Endothelial cell of umbilical vein (primary cell): ENCODE results near the gene IFNB1. TPM values are rescaled to one million over a fixed set of nuclear protein-coding genes. Genes with fewer than 3 reads are reported as not detected.

ENCODE experiments used
- BruUV-seq: library from RNA; stranded (reverse); fragments of 400-500 nt; replicated peaks from 2 replicates; lab custom pipeline; 2021; lab: Mats Ljungman, UMichigan
- CTCF ChIA-PET: fragments of 300-600, 350-600 bp; sonication (Branson Sonifier 250); formaldehyde crosslinking; loops from one replicate; lab custom pipeline; 2021; ENCODE audit warnings: antibody characterized with exemption, inconsistent platforms; lab: Charles Lee
- POLR2A ChIA-PET: fragments of 300-600, 350-600 bp; sonication (Branson Sonifier 250); formaldehyde crosslinking; loops from one replicate; lab custom pipeline; 2021; ENCODE audit warnings: antibody characterized with exemption, inconsistent platforms; lab: Charles Lee
- DNase-seq: peaks from one replicate; pipeline ENCODE4 v3.0.0-alpha.2; 2011; ENCODE audit warnings: low read depth, low spot score
- FAIRE-seq: peaks from 2 replicates; lab custom pipeline; 2011; peaks lifted over from hg19 to GRCh38; lab: Jason Lieb, UNC
- H2AFZ ChIP-seq: 2 replicates; pipeline ENCODE4 v1.6.0; 2012; ENCODE audit warnings: low read depth, low read length, control low read depth, inconsistent platforms
- H3K27ac ChIP-seq: 2 replicates; pipeline ENCODE4 v1.5.1; 2011; ENCODE audit warnings: low read depth, mild to moderate bottlenecking, control low read depth, low read length, moderate library complexity; ENCODE audit not compliant: insufficient read depth
- H3K27me3 ChIP-seq, 2 experiments: 2 replicates each; pipeline versions ENCODE4 v1.6.0 to v1.6.1; 2011; ENCODE audit warnings: low read length in 2 of 2, mixed read lengths in 1 of 2; ENCODE audit not compliant: control insufficient read depth in 2 of 2, insufficient read depth in 2 of 2
- H3K36me3 ChIP-seq, 2 experiments: 2 replicates in 1 of 2; 3 replicates in 1 of 2; pipeline ENCODE4 v1.5.1; 2011; ENCODE audit warnings: low read length in 2 of 2, mild to moderate bottlenecking in 1 of 2, moderate library complexity in 1 of 2; ENCODE audit not compliant: control insufficient read depth in 2 of 2, insufficient read depth in 2 of 2; ENCODE audit errors: extremely low read depth in 1 of 2
- H3K4me1 ChIP-seq: 3 replicates; pipeline ENCODE4 v1.5.1; 2011; ENCODE audit warnings: mild to moderate bottlenecking, low read length; ENCODE audit not compliant: control insufficient read depth, insufficient read depth; ENCODE audit errors: extremely low read depth
- H3K4me2 ChIP-seq: 2 replicates; pipeline ENCODE4 v1.6.1; 2011; ENCODE audit warnings: low read length, control low read depth, mixed read lengths; ENCODE audit not compliant: insufficient read depth
- H3K4me3 ChIP-seq, 3 experiments: fragments of 200-600 bp in 1 of 3; sonication (generic), shearing (Covaris generic) in 1 of 3; replicated peaks in 1 of 3; 2 replicates each; pipeline ENCODE4 v1.5.1; 2011 to 2016; ENCODE audit warnings: control low read depth in 3 of 3, low read length in 3 of 3, mild to moderate bottlenecking in 2 of 3, inconsistent platforms in 1 of 3, low read depth in 1 of 3, moderate library complexity in 1 of 3; ENCODE audit not compliant: insufficient read depth in 1 of 3
- H3K79me2 ChIP-seq: 2 replicates; pipeline ENCODE4 v1.6.0; 2012; ENCODE audit warnings: low read length, inconsistent platforms; ENCODE audit not compliant: control insufficient read depth, insufficient read depth
- H3K9ac ChIP-seq: replicated peaks from 2 replicates; pipeline ENCODE3; 2011; ENCODE audit warnings: low read length, control low read depth; ENCODE audit not compliant: insufficient read depth; ENCODE audit errors: extremely low read depth
- H3K9me1 ChIP-seq: replicated peaks from 3 replicates; pipeline ENCODE4 v1.6.0; 2011; ENCODE audit warnings: mild to moderate bottlenecking, low read length; ENCODE audit not compliant: control insufficient read depth, insufficient read depth; ENCODE audit errors: extremely low read depth
- H3K9me3 ChIP-seq: replicated peaks from 2 replicates; pipeline ENCODE4 v1.5.1; 2012; ENCODE audit warnings: low read length, inconsistent platforms; ENCODE audit not compliant: control insufficient read depth, insufficient read depth
- H4K20me1 ChIP-seq: replicated peaks from 2 replicates; pipeline ENCODE3; 2011; ENCODE audit warnings: mild to moderate bottlenecking, low read length; ENCODE audit not compliant: control insufficient read depth, insufficient read depth; ENCODE audit errors: extremely low read depth
- CTCF ChIP-seq, 2 donors: IDR thresholded peaks; 1 replicate in 1 of 2; 2 replicates in 1 of 2; pipeline ENCODE4 v1.5.1; 2011; ENCODE audit warnings: low read length in 2 of 2, mild to moderate bottlenecking in 2 of 2, moderate library complexity in 2 of 2, control low read depth in 1 of 2, inconsistent platforms in 1 of 2, low read depth in 1 of 2; ENCODE audit not compliant: insufficient read depth in 1 of 2; ENCODE audit errors: extremely low read depth in 1 of 2
- EZH2 ChIP-seq: IDR thresholded peaks from 2 replicates; pipeline ENCODE4 v1.6.1; 2012; ENCODE audit warnings: borderline replicate concordance, low read depth, mild to moderate bottlenecking, moderate library complexity, low read length, inconsistent platforms; ENCODE audit not compliant: severe bottlenecking
- FOS ChIP-seq: IDR thresholded peaks from 2 replicates; pipeline ENCODE4 v1.6.1; 2011; ENCODE audit warnings: mild to moderate bottlenecking, low read length, moderate library complexity, borderline replicate concordance; ENCODE audit not compliant: insufficient read depth
- GATA2 ChIP-seq: IDR thresholded peaks from 2 replicates; pipeline ENCODE4 v1.7.0; 2011; ENCODE audit warnings: low read depth, mild to moderate bottlenecking, moderate library complexity, mixed read lengths, low read length; ENCODE audit not compliant: insufficient read length, insufficient read depth
- JUN ChIP-seq: IDR thresholded peaks from 2 replicates; pipeline ENCODE4 v1.6.1; 2011; ENCODE audit warnings: borderline replicate concordance, low read depth; ENCODE audit not compliant: insufficient read length, insufficient read depth
- MAX ChIP-seq: IDR thresholded peaks from 2 replicates; pipeline ENCODE4 v1.6.1; 2011; ENCODE audit not compliant: insufficient read depth, insufficient read length
- MYC ChIP-seq: IDR thresholded peaks from one replicate; pipeline ENCODE4 v1.6.1; 2011; ENCODE audit warnings: mild to moderate bottlenecking, low read depth, low read length
- POLR2A ChIP-seq: IDR thresholded peaks from 2 replicates; pipeline ENCODE4 v1.6.1; 2012; ENCODE audit warnings: low read depth, mild to moderate bottlenecking, control low read depth, low read length
- POLR2AphosphoS5 ChIP-seq: IDR thresholded peaks from 2 replicates; pipeline ENCODE4 v1.6.1; 2012; ENCODE audit warnings: low read depth, mild to moderate bottlenecking, control low read depth, low read length, moderate library complexity; ENCODE audit not compliant: insufficient read depth
- dilution Hi-C: fragments of 300-500 bp; cut with MboI; formaldehyde crosslinking; loops from one replicate; pipeline ENCODE4 v1.15.0; 2019; ENCODE audit warnings: low sequenced_read_pairs; ENCODE audit not compliant: extremely low pct_ligation_motif_present
- intact Hi-C: fragments of 100-400 bp; cut with micrococcal nuclease; formaldehyde crosslinking; loops from one replicate; pipeline ENCODE4 v1.10.0; 2022
- polyA plus RNA-seq, 4 experiments: library from polyadenylated mRNA; depleted of rRNA in 3 of 4; stranded (reverse) in 3 of 4; unstranded in 1 of 4; fragments of >200 nt; gene quantifications; 2 replicates each; pipeline versions ENCODE4 v1.2.1 to v1.2.3, GENCODE V29; 2011 to 2012; ENCODE audit warnings: missing spikeins in 1 of 4
- total RNA-seq: library from RNA; stranded (reverse); gene quantifications from 2 replicates; pipeline ENCODE4 v1.2.3, GENCODE V29; 2021

IFNB1 gene
- total and polyA plus RNA-seq, 2 donors (not counting 3 experiments of a cell fraction or from before 2014, with no cell fraction given), result not detected

GRCh38 chr9:21047281-21047691 lies 30.5 kb downstream of the IFNB1 start:
- CTCF ChIA-PET, result interaction anchor here (1.4 to 1.9 kb wide), 3 partner anchors 12 to 63 kb away, joined by 3 to 5 read pairs (median 5); partner anchors contain the start of gene HACD4
- H3K27ac ChIP-seq, result no peak overlapping the region
- no peak for FAIRE-seq

More at GRCh38 chr9:21047281-21047691, 30.5 kb downstream of the IFNB1 start:
- POLR2A ChIA-PET, result no interaction called here
- H3K4me3 ChIP-seq, result no peak overlapping the region
- DNase-seq, result no peak
- H3K9me3 ChIP-seq, result no peaks in the 10 kb centered on the region
- intact Hi-C loops, result no loop called here
- H4K20me1 ChIP-seq, result no peaks in the 10 kb centered on the region
- TF ChIP-seq MAX (no peak), POLR2AphosphoS5 (no peak), GATA2 (no peak), JUN (no peak), EZH2 (no peak), FOS (no peak), POLR2A (no peak), CTCF (IDR thresholded peaks at IDR 0.05; ENCODE audit: extremely low read depth in 1 of 2, insufficient read depth in 1 of 2, low read depth in 1 of 2, low read length in 2 of 2) (no peak), MYC (no peak)
- H3K9me1 ChIP-seq, result no peaks in the 10 kb centered on the region
- no TSS peak for BruUV-seq
- no peak overlapping the region for H3K4me2 ChIP-seq
- dilution Hi-C loops, result no loop called here
- no peaks in the 10 kb centered on the region for H3K36me3 ChIP-seq
- no peak overlapping the region for H2AFZ ChIP-seq
- peaks cover 0 to 2% of the 10 kb centered on the region in 2 experiments for H3K27me3 ChIP-seq
- no peaks in the 10 kb centered on the region for H3K4me1 ChIP-seq
- no peak overlapping the region for H3K9ac ChIP-seq
- H3K79me2 ChIP-seq, result no peaks in the 10 kb centered on the region
